ENCODE results near the gene VASH1.
"Not testable (repeated sequence)": the region's sequence is repeated elsewhere in the genome, so short reads cannot be mapped to it uniquely, and the experiment has no call there.

Gene VASH1

GRCh38 chr14:76727384-76727783 lies 33.9 kb upstream of the VASH1 start:
- no peak for TF ChIP-seq CTCF (IDR thresholded peaks at IDR 0.05; ENCODE audit: insufficient read depth, missing control alignments)
- no peak for DNase-seq (ENCODE audit: insufficient read length, low spot score)
- FAIRE-seq, result no peak

- FAIRE-seq (no peak), DNase-seq (ENCODE audit: insufficient read length, low spot score) (no peak)
- TF ChIP-seq CTCF (IDR thresholded peaks at IDR 0.05; ENCODE audit: insufficient read depth, missing control alignments), result no peak
Observed at GRCh38 chr14:76727901-76728300, 33.4 kb upstream of the VASH1 start.

GRCh38 chr14:76729258-76729657 lies 32.0 kb upstream of the VASH1 start:
- TF ChIP-seq CTCF (IDR thresholded peaks at IDR 0.05; ENCODE audit: insufficient read depth, missing control alignments), result no peak
- FAIRE-seq (no peak), DNase-seq (ENCODE audit: insufficient read length, low spot score) (no peak)

GRCh38 chr14:76729953-76730505 lies 31.2 kb upstream of the VASH1 start:
- DNase-seq (ENCODE audit: insufficient read length, low spot score) (no peak), FAIRE-seq (no peak)
- no peak for TF ChIP-seq CTCF (IDR thresholded peaks at IDR 0.05; ENCODE audit: insufficient read depth, missing control alignments)

GRCh38 chr14:76734501-76734900 lies 26.8 kb upstream of the VASH1 start:
- DNase-seq (ENCODE audit: insufficient read length, low spot score); FAIRE-seq: not testable (repeated sequence)

- TF ChIP-seq CTCF (IDR thresholded peaks at IDR 0.05; ENCODE audit: insufficient read depth, missing control alignments), result no peak
- DNase-seq (ENCODE audit: insufficient read length, low spot score) (no peak), FAIRE-seq (no peak)
Observed at GRCh38 chr14:76736514-76736913, 24.8 kb upstream of the VASH1 start.

- FAIRE-seq (no peak), DNase-seq (ENCODE audit: insufficient read length, low spot score) (no peak)
- TF ChIP-seq CTCF (IDR thresholded peaks at IDR 0.05; ENCODE audit: insufficient read depth, missing control alignments), result no peak
Observed at GRCh38 chr14:76741074-76741473, 20.2 kb upstream of the VASH1 start.

GRCh38 chr14:76742185-76742584 lies 19.1 kb upstream of the VASH1 start:
- no peak for DNase-seq (ENCODE audit: insufficient read length, low spot score)
- TF ChIP-seq CTCF (IDR thresholded peaks at IDR 0.05; ENCODE audit: insufficient read depth, missing control alignments), result no peak
- FAIRE-seq, result no peak

Measured in D721Med (cell line).